SK-N-SH (cell line): ENCODE measurements around the gene LRGUK. TPM values are rescaled to one million over a fixed set of nuclear protein-coding genes. Genes with fewer than 3 reads are reported as not detected.

Experiments
- CTCF ChIA-PET: fragments of 300-600, 350-600 bp; formaldehyde crosslinking; extraction: SDS; loops from one replicate; lab custom pipeline; 2021; lab: Yijun Ruan, JAX
- POLR2A ChIA-PET: fragments of 350-600 bp; sonication (Branson Sonifier 250); formaldehyde crosslinking; extraction: SDS; loops from one replicate; lab custom pipeline; 2020; ENCODE audit warnings: antibody characterized with exemption, inconsistent platforms; lab: Yijun Ruan, JAX
- DNase-seq: peaks from one replicate; pipeline ENCODE4 v3.0.0; 2012
- H2AFZ ChIP-seq: fragments of 200-600 bp; sonication (generic); 2 replicates; pipeline ENCODE4 v1.8.1; 2016; ENCODE audit warnings: antibody characterized with exemption, mild to moderate bottlenecking, low read depth
- H3F3A ChIP-seq: fragments of 200-600 bp; sonication (generic); replicated peaks from 2 replicates; pipeline ENCODE3; 2016; ENCODE audit warnings: antibody characterized with exemption, mild to moderate bottlenecking; ENCODE audit not compliant: insufficient read depth
- H3K27ac ChIP-seq, 2 experiments: fragments of 200-500 bp in 1 of 2; fragments of 200-600 bp in 1 of 2; sonication (Bioruptor generic) in 1 of 2; sonication (generic), shearing (Covaris generic) in 1 of 2; 2 replicates each; pipeline versions ENCODE4 v1.5.1 to v1.6.1; 2014 to 2016; ENCODE audit warnings: low read depth in 2 of 2, inconsistent platforms in 1 of 2, low read length in 1 of 2, mild to moderate bottlenecking in 1 of 2, mixed read lengths in 1 of 2
- H3K27me3 ChIP-seq: fragments of 200-600 bp; sonication (generic), shearing (Covaris generic); 2 replicates; pipeline ENCODE4 v1.6.1; 2016; ENCODE audit warnings: mixed run types; ENCODE audit not compliant: insufficient read depth
- H3K36me3 ChIP-seq, 2 experiments: fragments of 200-500 bp in 1 of 2; fragments of 200-600 bp in 1 of 2; sonication (Bioruptor generic) in 1 of 2; sonication (generic) in 1 of 2; replicated peaks in 1 of 2; 2 replicates each; pipeline versions ENCODE3 to v1.5.1; 2014 to 2016; ENCODE audit warnings: low read length in 1 of 2, mild to moderate bottlenecking in 1 of 2; ENCODE audit not compliant: insufficient read depth in 2 of 2, control insufficient read depth in 1 of 2
- H3K4me1 ChIP-seq, 2 experiments: fragments of 200-500 bp in 1 of 2; fragments of 200-600 bp in 1 of 2; sonication (Bioruptor generic) in 1 of 2; sonication (generic), shearing (Covaris generic) in 1 of 2; 2 replicates each; pipeline versions ENCODE4 v1.5.1 to v1.6.1; 2014 to 2016; ENCODE audit warnings: low read depth in 1 of 2, low read length in 1 of 2, mixed run types in 1 of 2; ENCODE audit not compliant: insufficient read depth in 2 of 2, control insufficient read depth in 1 of 2
- H3K4me2 ChIP-seq: fragments of 200-600 bp; sonication (generic), shearing (Covaris generic); 2 replicates; pipeline ENCODE4 v1.6.1; 2017; ENCODE audit warnings: mixed run types
- H3K4me3 ChIP-seq, 2 experiments: fragments of 200-500 bp in 1 of 2; fragments of 200-600 bp in 1 of 2; sonication (Bioruptor generic) in 1 of 2; sonication (generic), shearing (Covaris generic) in 1 of 2; 2 replicates each; pipeline versions ENCODE4 v1.5.1 to v1.8.1; 2014 to 2016; ENCODE audit warnings: low read depth in 2 of 2, inconsistent platforms in 1 of 2, low read length in 1 of 2, mild to moderate bottlenecking in 1 of 2, mixed read lengths in 1 of 2, moderate library complexity in 1 of 2
- H3K79me2 ChIP-seq: fragments of 200-600 bp; sonication (generic); 2 replicates; pipeline ENCODE4 v1.8.1; 2017; ENCODE audit warnings: mild to moderate bottlenecking; ENCODE audit not compliant: insufficient read depth
- H3K9ac ChIP-seq: fragments of 200-600 bp; sonication (generic); 2 replicates; pipeline ENCODE4 v1.6.1; 2017; ENCODE audit warnings: mixed run types
- H3K9me2 ChIP-seq: fragments of 200-600 bp; sonication (generic); 2 replicates; pipeline ENCODE4 v1.6.1; 2017; ENCODE audit warnings: mixed run types
- H3K9me3 ChIP-seq: fragments of 200-600 bp; sonication (generic); 2 replicates; pipeline ENCODE4 v1.6.1; 2017; ENCODE audit warnings: mixed run types, mild to moderate bottlenecking, moderate library complexity
- H4K20me1 ChIP-seq: fragments of 200-600 bp; sonication (generic); 2 replicates; pipeline ENCODE4 v1.6.1; 2017; ENCODE audit warnings: mild to moderate bottlenecking, mixed run types; ENCODE audit not compliant: insufficient read depth
- CTCF ChIP-seq: fragments of 200-600 bp; sonication (generic); IDR thresholded peaks from 2 replicates; pipeline ENCODE4 v1.6.1; 2017; ENCODE audit warnings: antibody characterized with exemption, mild to moderate bottlenecking, moderate library complexity
- EP300 ChIP-seq, 2 experiments: IDR thresholded peaks; 2 replicates each; pipeline versions ENCODE4 v1.4.0 to v1.6.1; 2012; ENCODE audit warnings: borderline replicate concordance in 1 of 2, low read depth in 1 of 2, low read length in 1 of 2
- EZH2phosphoT487 ChIP-seq: fragments of 200-600 bp; sonication (generic); IDR thresholded peaks from 2 replicates; pipeline ENCODE4 v1.6.1; 2017; ENCODE audit warnings: low read depth, mixed run types, mild to moderate bottlenecking, antibody characterized with exemption, moderate library complexity, borderline replicate concordance
- GATA2 ChIP-seq: sonication (generic); formaldehyde crosslinking; IDR thresholded peaks from 2 replicates; pipeline ENCODE4 v1.5.0; 2020; ENCODE audit warnings: mild to moderate bottlenecking, missing genetic modification reagents
- MAX ChIP-seq: IDR thresholded peaks from 2 replicates; pipeline ENCODE4 v1.4.0; 2012; ENCODE audit warnings: low read depth
- MXI1 ChIP-seq: IDR thresholded peaks from 2 replicates; pipeline ENCODE4 v1.6.1; 2012; ENCODE audit warnings: mild to moderate bottlenecking, low read depth, low read length, improper control_type of control experiment
- POLR2AphosphoS5 ChIP-seq: IDR thresholded peaks from 2 replicates; pipeline ENCODE4 v1.6.1; 2012; ENCODE audit warnings: low read depth, low read length
- RCOR1 ChIP-seq: fragments of 150-350 bp; IDR thresholded peaks from 2 replicates; pipeline ENCODE4 v1.6.1; 2017; ENCODE audit warnings: antibody characterized with exemption, low read length
- REST ChIP-seq: IDR thresholded peaks from 2 replicates; pipeline ENCODE4 v1.6.1; 2012; ENCODE audit warnings: mild to moderate bottlenecking, low read depth, low read length, moderate library complexity
- RFX5 ChIP-seq: IDR thresholded peaks from 2 replicates; pipeline ENCODE4 v1.6.1; 2012; ENCODE audit warnings: mild to moderate bottlenecking, improper control_type of control experiment, low read length
- SIN3A ChIP-seq: IDR thresholded peaks from 2 replicates; pipeline ENCODE4 v1.6.1; 2012; ENCODE audit warnings: low read depth, mild to moderate bottlenecking, low read length, moderate library complexity, borderline replicate concordance
- TCF12 ChIP-seq: IDR thresholded peaks from 2 replicates; pipeline ENCODE4 v1.4.0; 2012
- YY1 ChIP-seq: IDR thresholded peaks from 2 replicates; pipeline ENCODE4 v1.4.0; 2012; ENCODE audit warnings: low read depth, mild to moderate bottlenecking
- WGBS: methylation state at CpG from one replicate; pipeline ENCODE4 v1.1.6; 2017; ENCODE audit warnings: low lambda C conversion rate; 5-methylcytosine and 5-hydroxymethylcytosine counted together
- polyA plus RNA-seq, 3 experiments: library from polyadenylated mRNA; depleted of rRNA; stranded (reverse); fragments of >200 nt; gene quantifications; 2 replicates each; pipeline ENCODE4 v1.2.3, GENCODE V29; 2012
- TF ChIP-seq, protein P1 (sequence below): IDR thresholded peaks from 2 replicates; pipeline ENCODE4 v1.4.0; 2012; ENCODE audit warnings: low read depth, borderline replicate concordance
- TF ChIP-seq, protein P2 (sequence below): IDR thresholded peaks from 2 replicates; pipeline ENCODE4; 2012
- TF ChIP-seq, protein P3 (sequence below): fragments of 150-350 bp; IDR thresholded peaks from 2 replicates; pipeline ENCODE4 v1.6.1; 2016; ENCODE audit warnings: mild to moderate bottlenecking, low read depth, low read length

The LRGUK gene
- polyA plus RNA-seq, 1 of the 3 experiments (the other 2 are of a cell fraction), result 1.5 TPM

DNA sequence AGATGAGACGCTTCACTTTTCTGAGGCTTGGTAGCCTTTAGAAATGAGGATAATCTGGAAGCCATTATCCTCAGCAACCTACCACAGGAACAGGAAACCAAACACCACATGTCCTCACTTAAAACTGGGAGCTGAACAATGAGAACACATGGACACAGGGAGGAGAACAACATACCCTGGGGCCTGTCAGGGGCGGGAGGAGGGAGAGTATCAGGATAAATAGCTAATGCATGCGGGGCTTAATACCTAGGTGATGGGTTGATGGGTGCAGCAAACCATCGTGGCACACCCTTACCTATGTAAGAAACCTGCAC lies 48.9 kb downstream of the LRGUK start (continued):
- TF ChIP-seq, protein P1, sequence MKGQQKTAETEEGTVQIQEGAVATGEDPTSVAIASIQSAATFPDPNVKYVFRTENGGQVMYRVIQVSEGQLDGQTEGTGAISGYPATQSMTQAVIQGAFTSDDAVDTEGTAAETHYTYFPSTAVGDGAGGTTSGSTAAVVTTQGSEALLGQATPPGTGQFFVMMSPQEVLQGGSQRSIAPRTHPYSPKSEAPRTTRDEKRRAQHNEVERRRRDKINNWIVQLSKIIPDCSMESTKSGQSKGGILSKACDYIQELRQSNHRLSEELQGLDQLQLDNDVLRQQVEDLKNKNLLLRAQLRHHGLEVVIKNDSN, result no peak
- TF ChIP-seq RFX5, result no peak
- TF ChIP-seq EP300 (IDR thresholded peaks at IDR 0.05; ENCODE audit: borderline replicate concordance in 1 of 2, low read depth in 1 of 2, low read length in 1 of 2), result no peak
- TF ChIP-seq GATA2, result no peak
- TF ChIP-seq EZH2phosphoT487, result no peak
- no peak for TF ChIP-seq TCF12
- no peak for TF ChIP-seq CTCF
- TF ChIP-seq, protein P2, sequence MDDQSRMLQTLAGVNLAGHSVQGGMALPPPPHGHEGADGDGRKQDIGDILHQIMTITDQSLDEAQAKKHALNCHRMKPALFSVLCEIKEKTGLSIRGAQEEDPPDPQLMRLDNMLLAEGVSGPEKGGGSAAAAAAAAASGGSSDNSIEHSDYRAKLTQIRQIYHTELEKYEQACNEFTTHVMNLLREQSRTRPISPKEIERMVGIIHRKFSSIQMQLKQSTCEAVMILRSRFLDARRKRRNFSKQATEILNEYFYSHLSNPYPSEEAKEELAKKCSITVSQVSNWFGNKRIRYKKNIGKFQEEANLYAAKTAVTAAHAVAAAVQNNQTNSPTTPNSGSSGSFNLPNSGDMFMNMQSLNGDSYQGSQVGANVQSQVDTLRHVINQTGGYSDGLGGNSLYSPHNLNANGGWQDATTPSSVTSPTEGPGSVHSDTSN, result no peak
- no peak for TF ChIP-seq YY1

DNA sequence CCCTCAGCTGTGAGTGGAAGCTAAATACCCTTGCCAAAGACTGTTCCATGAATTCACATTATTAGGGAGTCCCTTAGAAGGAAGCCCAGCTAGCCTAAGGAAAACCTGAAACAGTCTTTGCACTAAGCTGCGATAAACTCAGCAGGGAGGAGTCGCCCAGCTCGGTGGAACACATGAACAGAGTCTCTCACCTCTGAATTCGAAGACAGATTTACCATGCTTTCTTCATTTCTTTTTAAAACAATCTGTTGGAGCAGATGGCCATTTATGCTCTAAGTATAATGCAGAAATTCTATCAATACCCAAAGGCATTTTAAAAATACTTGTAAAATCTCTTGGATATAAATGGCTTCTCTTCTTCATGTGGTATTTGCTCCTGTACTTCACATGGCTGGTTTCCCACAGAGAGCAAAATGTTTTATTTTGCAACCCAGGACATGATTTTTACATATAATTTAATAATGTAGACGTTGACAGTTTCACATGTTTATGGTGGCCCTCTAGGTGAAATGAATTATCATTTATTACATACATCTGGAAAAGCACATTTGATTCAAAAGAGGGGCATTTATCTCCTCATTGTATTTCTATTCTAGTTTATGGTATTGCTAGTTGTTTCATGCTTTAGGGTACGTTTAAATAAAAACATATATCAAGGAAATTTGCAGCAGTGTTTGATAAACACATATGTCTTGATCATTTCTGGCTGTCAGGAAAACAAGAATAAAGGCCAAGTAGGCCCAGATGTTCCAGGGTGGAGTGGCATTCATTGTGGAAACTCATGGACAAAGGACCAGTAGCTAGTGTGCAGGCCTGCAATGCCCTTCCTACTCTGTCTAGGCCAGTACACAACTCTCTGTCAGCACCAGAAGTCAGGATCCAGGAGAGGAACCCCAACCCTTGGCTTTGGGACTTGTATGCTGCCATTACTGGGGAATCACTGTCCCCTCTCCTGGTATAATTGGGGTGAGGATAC lies 52.2 kb downstream of the LRGUK start:
- H3K36me3 ChIP-seq, result no peaks in the 10 kb centered on the region
- H3K4me3 ChIP-seq, result no peak overlapping the region
- no peak overlapping the region for H3K9ac ChIP-seq
- H3K9me3 ChIP-seq, result no peaks in the 10 kb centered on the region
- POLR2A ChIA-PET, result no interaction called here
- no peaks in the 10 kb centered on the region for H3F3A ChIP-seq
- 60% methylated on average over 6 of the region's 6 CpGs for WGBS
- peak overlapping the region in 1 of 2 experiments; percentile 78; a peak in 2 of 4 replicates for H3K27ac ChIP-seq
- CTCF ChIA-PET, result interaction anchor here (0.5 to 1.4 kb wide), 4 partner anchors 11 to 666 kb away, joined by 3 read pairs; no protein-coding TSS in a partner anchor
- no peak overlapping the region for H2AFZ ChIP-seq
- no peaks in the 10 kb centered on the region for H3K27me3 ChIP-seq
- H3K4me1 ChIP-seq, result peaks cover 7 to 14% of the 10 kb centered on the region in 2 experiments; a peak in 3 of 4 replicates
- H3K79me2 ChIP-seq, result no peaks in the 10 kb centered on the region
- DNase-seq, result no peak
- H3K4me2 ChIP-seq, result no peak overlapping the region
- no peaks in the 10 kb centered on the region for H4K20me1 ChIP-seq
- H3K9me2 ChIP-seq, result no peaks in the 10 kb centered on the region
- TF ChIP-seq RCOR1 (0 out of 2 replicates have a peak, but pooled peaks have one; percentile 25), GATA2 (peak; percentile 28; the same call in 1 of the 2 replicates), REST (no peak), MAX (no peak), MXI1 (peak; percentile 57; the same call in 1 of the 2 replicates), EP300 (IDR thresholded peaks at IDR 0.05; ENCODE audit: borderline replicate concordance in 1 of 2, low read depth in 1 of 2, low read length in 1 of 2) (peak in 1 of 2 experiments; percentile 83; a peak in 2 of 4 replicates), SIN3A (no peak), POLR2AphosphoS5 (no peak)
- TF ChIP-seq, protein P3, sequence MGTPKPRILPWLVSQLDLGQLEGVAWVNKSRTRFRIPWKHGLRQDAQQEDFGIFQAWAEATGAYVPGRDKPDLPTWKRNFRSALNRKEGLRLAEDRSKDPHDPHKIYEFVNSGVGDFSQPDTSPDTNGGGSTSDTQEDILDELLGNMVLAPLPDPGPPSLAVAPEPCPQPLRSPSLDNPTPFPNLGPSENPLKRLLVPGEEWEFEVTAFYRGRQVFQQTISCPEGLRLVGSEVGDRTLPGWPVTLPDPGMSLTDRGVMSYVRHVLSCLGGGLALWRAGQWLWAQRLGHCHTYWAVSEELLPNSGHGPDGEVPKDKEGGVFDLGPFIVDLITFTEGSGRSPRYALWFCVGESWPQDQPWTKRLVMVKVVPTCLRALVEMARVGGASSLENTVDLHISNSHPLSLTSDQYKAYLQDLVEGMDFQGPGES, result no peak
